ENCODE measurements around the gene ASNSD1. TPM values are rescaled to one million over a fixed set of nuclear protein-coding genes. Genes with fewer than 3 reads are reported as not detected.
"Not testable (repeated sequence)": the region's sequence is repeated elsewhere in the genome, so short reads cannot be mapped to it uniquely, and the experiment has no call there.

Gene ASNSD1
- total RNA-seq, 1 experiment from 2014 or later: 62.6 TPM

DNA sequence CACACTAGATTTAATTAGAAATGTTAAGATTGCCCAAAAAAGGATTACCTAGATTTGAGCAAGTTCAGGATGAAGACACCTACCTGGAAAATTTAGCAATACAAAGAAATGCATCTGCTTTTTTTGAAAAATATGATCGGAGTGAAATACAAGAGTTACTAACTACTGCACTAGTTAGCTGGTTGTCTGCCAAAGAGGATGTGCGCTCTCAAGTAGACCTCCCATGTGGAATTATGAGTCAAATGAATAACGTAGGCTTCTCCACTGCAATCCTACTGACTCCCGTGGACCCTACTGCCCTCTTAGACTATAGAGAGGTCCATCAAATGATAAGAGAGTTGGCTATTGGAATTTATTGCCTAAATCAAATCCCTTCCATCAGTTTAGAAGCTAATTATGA is 15.2 kb downstream of the ASNSD1 start:
- in situ Hi-C loops (cut with HindIII; ENCODE audit: low sequenced_read_pairs): no loop called here
- no peak for DNase-seq (ENCODE audit: low spot score)

DNA sequence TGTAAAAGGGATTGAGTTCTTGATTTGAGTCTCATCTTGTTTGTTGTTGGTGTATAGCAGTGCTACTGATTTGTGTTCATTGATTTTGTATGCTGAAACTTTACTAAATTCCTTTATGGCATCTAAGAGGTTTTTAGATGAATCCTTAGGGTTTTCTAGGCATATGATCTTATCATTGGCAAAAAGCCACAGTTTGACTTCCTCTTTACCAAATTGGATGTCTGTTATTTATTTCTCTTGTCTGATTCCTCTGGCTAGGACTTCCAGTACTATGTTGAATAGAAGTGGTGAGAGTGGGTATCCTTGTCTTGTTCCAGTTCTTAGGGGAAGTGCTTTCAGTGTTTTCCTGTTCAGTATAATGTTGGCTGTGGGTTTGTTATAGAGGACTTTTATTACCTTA is 18.0 kb downstream of the ASNSD1 start:
- in situ Hi-C loops (cut with HindIII; ENCODE audit: low sequenced_read_pairs): no loop called here
- no peak for DNase-seq (ENCODE audit: low spot score)

DNA sequence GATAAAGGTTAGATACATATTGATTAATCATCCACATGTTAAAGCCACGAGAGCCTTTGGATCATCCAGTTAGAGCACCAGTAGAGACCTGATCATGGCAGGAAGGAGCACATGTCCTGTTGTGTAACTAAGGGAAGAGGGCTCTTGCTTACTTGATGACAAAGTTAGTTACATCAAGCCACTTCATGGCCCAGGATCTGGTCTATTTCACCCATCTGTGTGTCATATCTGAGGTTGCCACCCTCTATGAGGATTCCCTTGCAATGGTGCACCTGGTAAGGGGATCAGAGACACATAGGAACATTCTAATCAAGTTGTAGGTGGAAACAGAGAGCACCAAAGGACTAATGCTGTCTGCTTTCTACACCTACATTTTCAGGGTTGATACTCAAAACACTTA is 19.9 kb downstream of the ASNSD1 start:
- no peak for DNase-seq (ENCODE audit: low spot score)
- in situ Hi-C loops (cut with HindIII; ENCODE audit: low sequenced_read_pairs): no loop called here

DNA sequence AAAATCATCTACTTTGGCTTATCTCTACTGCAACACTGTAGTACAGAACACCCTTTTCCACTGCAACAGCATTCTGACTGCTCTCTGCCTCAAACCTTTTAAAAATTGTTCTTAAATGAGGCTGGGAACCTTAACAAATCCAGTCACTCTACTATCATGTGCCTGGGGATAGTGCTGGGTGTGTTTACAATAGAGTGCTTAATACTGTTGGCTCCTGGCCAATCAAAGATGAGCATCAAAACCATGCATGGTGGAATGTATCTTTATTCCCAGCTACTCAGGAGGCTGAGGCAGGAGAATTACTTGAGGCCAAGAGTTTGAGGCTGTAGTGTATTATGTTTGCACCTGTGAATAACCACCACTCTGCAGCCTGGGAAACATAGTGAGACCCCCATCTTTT is 20.6 kb downstream of the ASNSD1 start:
- no peak for DNase-seq (ENCODE audit: low spot score)
- in situ Hi-C loops (cut with HindIII; ENCODE audit: low sequenced_read_pairs): no loop called here

DNA sequence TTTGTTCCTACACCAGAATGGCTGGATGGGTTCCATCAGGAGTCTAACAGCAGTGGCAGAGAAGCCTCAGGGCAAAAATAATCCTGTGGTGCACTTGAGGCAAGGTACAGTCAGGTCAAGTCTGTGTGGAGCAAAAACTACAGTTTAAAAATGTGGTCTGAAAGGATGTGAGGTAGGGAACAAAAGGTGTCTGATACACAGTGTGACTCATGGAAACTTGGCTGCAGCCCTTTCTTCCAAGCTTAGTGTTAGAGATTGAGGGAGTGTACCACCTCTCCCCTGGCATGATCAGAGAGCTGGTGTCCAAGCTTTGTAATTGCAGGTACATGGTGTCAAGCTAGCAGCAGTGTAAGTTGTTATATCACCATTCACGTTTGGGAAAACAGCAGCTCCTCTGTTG is 22.1 kb downstream of the ASNSD1 start:
- in situ Hi-C loops (cut with HindIII; ENCODE audit: low sequenced_read_pairs): no loop called here
- DNase-seq (ENCODE audit: low spot score): no peak

DNA sequence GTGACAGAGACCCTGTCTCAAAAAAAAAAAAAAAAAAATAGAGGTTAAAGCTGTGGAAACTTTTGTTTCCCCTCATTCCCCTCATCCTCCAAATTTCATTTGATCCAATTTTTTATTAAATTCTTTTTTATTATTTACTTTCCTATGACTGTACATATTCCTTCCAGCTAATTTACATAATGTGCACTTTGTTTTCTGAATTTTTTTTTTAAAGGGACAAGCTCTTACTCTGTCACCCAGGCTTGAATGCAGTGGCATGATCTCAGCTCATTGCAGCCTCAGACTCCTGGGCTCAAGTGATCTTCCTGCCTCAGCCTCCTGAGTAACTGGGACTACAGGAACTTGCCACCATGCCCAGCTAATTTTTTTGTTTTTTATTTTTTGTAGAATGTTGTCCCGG is 23.6 kb downstream of the ASNSD1 start:
- no peak for DNase-seq (ENCODE audit: low spot score)
- in situ Hi-C loops (cut with HindIII; ENCODE audit: low sequenced_read_pairs): no loop called here

DNA sequence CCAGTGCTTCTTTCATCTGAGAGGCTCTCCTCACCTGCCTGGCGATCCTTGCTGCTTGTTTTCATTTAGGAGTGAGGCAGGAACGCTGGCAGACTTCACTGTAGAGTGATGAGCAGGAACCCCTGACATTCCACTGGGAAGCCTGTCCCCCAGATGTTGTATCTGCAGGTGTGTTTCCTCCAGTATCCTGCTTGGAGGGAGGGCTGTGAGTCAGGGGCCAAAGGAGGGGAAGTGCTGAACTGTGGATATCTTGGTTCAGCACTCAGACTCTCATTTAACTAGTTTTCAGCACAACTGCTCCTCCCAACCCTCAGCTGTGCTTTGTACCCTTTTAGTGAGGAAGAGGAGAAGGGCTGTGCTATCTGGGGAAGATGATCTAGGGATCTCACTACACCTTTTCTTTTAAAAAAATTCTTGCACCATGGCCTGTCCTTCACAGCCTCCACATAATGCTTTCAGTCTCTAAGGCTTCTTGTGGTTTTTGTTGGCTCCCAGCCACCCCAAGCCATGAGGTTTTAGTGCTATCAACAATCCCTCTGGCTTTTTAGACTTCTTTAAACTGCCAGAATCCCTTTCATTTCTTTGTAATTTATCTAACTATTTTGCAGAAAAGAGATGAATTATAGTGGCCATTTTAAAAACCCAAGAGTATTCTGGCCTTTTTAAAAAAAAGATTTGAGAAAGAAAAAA is 24.4 kb downstream of the ASNSD1 start:
- no peak for DNase-seq (ENCODE audit: low spot score)
- in situ Hi-C loops (cut with HindIII; ENCODE audit: low sequenced_read_pairs): no loop called here

DNA sequence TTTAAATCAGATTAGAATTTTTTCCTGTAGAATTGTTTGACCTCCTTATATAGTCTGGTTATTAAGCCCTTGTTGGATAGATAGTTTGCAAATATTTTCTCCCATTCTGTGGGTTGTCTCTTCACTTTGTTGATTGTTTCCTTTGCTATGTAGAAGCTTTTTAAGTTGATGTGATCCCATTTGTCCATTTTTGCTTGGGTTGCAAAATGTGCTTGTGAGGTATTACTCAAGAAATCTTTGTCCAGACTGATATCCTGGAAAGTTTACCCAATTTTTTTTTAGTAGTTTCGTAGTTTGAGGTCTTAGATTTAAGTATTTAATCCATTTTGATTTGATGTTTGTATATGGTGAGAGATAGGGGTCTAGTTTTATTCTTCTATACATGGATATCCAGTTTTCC is 26.5 kb downstream of the ASNSD1 start:
- DNase-seq (ENCODE audit: low spot score); in situ Hi-C loops (cut with HindIII; ENCODE audit: low sequenced_read_pairs): not testable (repeated sequence)

DNA sequence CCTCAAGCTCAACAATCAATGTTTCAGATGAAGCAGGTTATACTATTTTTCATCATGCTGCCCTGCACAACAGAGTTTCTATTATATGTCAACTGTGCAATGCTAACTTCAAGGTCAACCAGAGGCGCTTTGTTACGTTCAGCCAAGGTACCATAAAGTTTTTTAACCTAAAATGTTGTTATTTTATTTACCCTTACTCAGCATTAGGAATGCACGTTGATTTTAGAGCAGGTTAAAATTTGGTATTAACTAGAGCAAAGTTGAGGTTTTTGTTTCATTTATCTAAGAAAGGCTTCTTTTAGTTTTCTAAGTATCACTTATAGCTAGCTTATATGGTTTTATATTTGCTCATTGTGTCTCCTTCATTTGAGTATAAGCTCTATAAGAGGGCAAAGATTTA is 35.0 kb downstream of the ASNSD1 start:
- in situ Hi-C loops (cut with HindIII; ENCODE audit: low sequenced_read_pairs): no loop called here

DNA sequence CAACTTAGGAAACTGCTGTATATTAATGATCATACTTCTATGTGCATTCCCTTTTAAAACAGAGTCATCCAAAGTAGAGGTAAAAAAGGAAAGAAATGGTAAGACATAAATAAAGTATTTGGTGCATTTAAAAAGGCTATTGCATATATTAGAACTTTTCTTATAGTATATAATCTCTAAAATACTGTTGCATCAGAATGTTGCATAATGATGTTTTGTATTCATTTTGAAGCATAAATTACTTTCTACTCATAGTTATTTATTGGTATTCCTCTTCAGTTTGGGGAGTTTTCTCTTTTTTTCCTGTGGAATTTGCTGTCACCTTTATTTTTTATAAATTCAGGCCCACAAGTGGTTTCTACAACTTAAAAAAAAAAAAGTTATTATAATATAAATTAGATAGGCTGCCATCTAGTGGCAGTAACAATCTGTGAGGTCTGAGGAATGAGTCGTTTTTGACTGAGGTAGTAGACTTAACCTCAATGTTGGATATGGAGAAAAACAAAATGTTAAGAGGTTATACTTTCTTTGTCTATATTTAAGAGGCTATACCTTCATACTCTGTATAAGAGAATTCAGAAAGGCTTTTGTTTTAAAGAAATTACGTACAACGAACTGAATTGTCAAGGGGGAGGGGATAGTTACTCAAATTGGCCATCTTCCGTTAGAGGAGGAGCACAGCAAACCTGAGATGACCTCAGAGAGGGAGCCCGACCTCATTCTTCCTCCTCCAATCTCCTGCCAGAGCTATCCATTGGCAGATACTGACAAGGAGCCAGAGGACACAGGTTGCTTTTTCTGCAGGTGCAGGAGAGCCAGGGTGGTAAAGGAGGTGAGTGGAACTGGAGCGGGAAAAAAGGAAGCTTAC is 37.0 kb downstream of the ASNSD1 start:
- peak; percentile 93 for DNase-seq (ENCODE audit: low spot score)
- in situ Hi-C loops (cut with HindIII; ENCODE audit: low sequenced_read_pairs): no loop called here

More for the DNA sequence above, 35.0 kb downstream of the ASNSD1 start:
- no peak for DNase-seq (ENCODE audit: low spot score)

DNA sequence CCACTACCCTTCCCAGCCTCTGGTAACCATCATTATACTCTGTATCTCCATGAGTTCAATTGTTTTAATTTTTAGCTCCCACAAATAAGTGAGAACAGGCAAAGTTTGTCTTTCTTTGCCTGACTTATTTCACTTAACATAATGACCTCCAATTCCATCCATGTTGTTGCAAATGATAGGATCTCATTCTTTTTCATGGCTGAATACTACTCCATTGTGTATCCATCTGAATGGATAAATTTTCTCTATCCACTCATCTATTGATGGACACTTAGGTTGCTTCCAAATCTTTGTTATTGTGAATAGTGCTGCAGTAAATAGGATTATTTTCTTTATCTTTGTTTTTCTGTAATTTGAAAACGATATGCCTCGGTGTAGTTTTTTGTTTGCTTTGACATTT is 39.4 kb downstream of the ASNSD1 start:
- in situ Hi-C loops (cut with HindIII; ENCODE audit: low sequenced_read_pairs): no loop called here
- no peak for DNase-seq (ENCODE audit: low spot score)

DNA sequence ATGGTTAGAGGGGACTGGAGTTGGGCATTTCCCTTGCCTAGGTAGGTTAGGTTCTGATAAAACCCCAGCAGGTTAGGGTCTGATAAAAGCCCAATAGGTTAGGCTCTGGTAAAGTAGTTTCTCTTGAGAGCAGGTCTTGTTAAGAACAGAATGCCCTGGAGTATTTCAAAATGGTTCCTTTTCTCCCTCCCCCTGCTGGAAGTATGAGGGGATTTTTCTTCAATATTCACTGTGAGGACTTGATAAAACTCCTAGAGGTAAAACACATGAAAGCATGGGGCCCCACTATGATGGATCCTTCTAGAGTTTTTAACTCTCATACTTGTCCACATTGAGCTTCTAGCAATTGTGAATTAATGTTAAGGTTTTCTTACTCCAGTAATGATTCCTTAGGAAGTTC is 40.8 kb downstream of the ASNSD1 start:
- in situ Hi-C loops (cut with HindIII; ENCODE audit: low sequenced_read_pairs): no loop called here
- no peak for DNase-seq (ENCODE audit: low spot score)

DNA sequence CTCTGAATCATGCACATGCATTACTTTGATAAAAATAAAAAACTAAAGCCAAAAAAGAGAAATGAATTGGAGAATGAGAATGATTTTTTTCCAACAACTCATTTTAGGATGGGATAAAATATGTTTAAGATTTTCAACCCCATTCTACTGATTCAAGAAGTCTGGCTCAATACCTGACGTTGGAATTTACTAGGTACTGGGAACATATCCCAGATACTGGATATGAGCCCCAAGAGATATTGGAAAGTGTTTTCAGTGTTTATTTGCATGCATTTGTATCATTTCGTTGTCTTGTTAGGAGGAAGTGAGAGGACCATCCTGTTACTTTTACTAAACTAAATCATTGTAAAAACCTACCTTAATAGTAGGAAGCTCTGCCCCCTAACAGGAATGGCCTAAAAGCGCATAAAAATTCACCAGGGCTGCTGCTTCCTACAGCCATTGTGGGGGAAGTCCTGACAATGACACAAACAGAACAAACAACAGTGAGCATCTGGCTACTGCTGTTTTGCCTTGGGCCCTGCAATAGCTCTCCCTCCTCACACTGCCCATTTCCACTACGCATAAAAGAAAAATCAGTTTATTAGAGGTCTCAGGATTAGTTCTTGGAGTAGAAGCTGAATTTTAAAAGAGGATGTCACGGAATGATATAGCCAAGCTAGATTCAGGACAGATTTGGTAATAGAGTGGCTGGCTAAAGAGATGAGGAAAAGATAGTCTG is 48.4 kb downstream of the ASNSD1 start:
- no peak for DNase-seq (ENCODE audit: low spot score)

DNA sequence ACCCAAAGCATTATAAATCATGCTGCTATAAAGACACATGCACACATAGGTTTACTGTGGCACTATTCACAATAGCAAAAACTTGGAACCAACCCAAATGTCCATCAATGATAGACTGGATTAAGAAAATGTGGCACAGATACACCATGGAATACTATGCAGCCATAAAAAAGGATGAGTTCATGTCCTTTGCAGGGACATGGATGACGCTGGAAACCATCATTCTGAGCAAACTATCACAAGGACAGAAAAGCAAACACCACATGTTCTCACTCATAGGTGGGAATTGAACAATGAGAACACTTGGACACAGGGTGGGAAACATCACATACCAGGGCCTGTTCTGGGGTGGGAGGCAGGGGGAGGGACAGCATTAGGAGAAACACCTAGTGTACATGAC is 56.3 kb downstream of the ASNSD1 start:
- in situ Hi-C loops (cut with HindIII; ENCODE audit: low sequenced_read_pairs); DNase-seq (ENCODE audit: low spot score): not testable (repeated sequence)

More for the DNA sequence above, 48.4 kb downstream of the ASNSD1 start:
- in situ Hi-C loops (cut with HindIII; ENCODE audit: low sequenced_read_pairs): no loop called here

DNA sequence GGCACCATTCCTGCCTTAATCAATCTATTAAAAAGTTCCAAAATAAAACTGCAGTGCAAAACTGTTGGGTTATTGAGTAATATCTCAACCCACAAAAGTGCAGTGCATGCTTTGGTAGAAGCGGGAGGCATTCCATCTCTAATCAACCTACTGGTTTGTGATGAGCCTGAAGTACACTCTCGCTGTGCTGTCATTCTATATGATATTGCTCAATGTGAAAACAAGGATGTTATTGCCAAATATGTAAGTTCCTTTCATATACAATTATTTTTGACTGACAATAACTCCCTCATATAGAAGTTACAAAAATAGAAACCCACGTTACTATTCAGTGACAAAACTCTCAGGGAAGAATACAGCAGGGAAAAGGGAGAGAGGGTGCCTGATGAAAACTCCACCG is 58.3 kb downstream of the ASNSD1 start:
- in situ Hi-C loops (cut with HindIII; ENCODE audit: low sequenced_read_pairs): no loop called here
- DNase-seq (ENCODE audit: low spot score): no peak

Other genes starting within 250 kb of the ASNSD1 start
- gene WDR75, start 220.0 kb upstream of the ASNSD1 start, total RNA-seq (2014; rRNA removed; shearing (Covaris generic)): 77.2 and 107 TPM in 2 replicates
- gene SLC40A1, start 80.7 kb upstream of the ASNSD1 start, total RNA-seq (2014; rRNA removed; shearing (Covaris generic)): 0.92 and 5.4 TPM in 2 replicates
- gene ANKAR, start 13.2 kb downstream of the ASNSD1 start, total RNA-seq (2014; rRNA removed; shearing (Covaris generic)): 1.7 and 8.1 TPM in 2 replicates
- gene OSGEPL1, start 101.3 kb downstream of the ASNSD1 start, total RNA-seq (2014; rRNA removed; shearing (Covaris generic)): 7.6 and 8.6 TPM in 2 replicates
- 39.1 and 63.5 TPM in 2 replicates for gene ORMDL1, start 122.9 kb downstream of the ASNSD1 start, total RNA-seq (2014; rRNA removed; shearing (Covaris generic))
- gene PMS1, start 123.0 kb downstream of the ASNSD1 start, total RNA-seq (2014; rRNA removed; shearing (Covaris generic)): 25.2 and 28.2 TPM in 2 replicates